ENCODE results near the gene MLKL.

The MLKL gene

DNA sequence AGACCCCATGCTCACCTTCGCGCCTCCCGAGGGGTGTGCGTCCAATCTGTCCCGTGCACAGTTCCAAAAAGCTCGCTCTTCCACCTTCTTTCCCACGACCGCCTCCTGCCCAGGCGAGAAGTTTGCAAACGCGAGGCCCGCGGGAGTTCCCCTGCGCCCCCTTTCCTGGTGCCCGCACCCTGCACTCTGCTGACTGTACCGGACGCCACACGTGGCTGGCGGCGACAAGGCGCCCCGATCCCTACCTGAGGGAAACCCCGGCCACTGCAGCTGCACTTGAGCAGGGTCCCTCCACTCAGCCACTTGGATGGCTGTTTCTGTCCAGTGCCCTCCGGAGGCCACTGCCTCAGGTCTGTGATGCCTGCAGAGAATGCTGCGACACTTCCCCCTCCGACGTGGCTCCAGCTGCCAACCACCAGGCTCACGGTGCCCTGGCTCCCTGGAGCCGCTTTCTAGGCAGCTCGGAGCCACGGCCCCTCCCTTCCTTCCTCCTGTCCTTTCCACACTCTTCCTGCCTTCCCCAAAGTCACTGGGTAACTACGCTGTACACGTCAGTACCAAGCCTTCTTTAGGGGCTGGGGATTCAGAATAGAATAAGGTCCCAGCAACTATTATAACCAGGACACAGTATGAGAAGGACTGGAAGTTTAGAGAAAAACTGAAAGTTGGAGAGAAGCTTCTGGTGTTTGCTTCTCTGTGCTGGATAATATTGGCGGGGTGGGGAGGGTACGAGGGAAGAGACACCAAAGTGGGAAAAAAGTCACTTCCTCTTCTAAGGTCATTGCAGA is at the start of gene MLKL:
Gene MLKL (minus strand): TSS at position 425 of the 788 bp plus-strand sequence. CDS start 5,105 bp downstream, outside the sequence.
- peak; percentile 59 for DNase-seq (ENCODE audit: low read depth)

DNA sequence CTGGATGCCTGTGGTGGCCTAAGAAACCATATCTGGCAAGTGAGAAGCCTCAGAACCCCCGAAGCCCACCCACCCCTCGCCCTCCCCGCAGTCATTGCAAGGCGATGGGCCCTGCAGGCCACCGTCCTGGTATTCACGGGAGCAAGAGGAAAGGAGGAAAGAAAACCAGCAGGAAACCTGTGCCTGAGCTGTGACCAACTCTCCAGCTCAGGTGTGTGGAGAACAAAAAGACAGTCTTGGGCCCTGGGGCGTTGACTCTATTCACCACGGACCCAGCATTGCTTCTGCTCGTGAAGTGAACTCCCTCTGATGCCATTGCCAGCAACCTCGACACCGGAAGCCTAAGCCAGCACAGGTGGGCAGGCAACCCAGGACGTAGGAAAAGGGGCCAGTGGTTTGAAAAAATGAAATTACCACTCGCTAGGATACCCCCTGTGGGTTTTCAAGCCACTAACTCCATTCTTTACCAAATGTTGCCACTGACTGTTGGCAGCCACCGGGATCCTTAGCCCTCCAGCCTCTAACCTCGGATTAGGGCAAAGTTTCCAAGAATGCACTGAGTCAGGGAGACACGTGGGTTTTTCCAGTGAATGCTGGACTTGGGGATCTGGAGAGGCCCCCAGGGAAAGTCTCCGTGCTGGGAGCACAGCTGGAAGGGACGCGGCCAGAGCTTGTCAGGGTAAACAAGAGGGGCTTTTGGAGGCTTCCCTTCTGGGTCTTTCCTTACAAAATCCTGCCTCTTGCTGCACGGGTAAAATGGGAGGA is 48.8 kb upstream of the MLKL start:
- DNase-seq (ENCODE audit: low read depth) = no peak

DNA sequence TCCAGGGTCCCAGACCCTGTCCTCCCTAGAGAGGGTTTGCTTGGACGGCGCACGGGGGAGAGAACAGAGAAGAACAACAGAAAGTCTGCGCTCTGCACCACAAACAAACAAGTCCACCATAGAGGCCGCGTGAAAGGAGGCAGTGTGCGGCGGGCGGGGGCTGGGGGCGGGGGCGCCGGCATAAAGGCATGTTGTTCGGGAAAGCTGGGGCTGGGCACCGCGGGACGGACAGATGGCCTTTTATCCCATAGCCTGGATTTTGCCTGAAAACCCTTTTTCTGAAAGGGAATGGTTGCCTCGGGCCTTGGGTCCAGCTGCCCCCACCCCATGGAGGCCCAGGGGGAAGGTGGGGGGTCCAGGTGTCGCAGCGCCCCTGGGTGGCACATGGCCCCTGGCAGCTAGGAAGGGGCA is 48.0 kb upstream of the MLKL start:
- no peak for DNase-seq (ENCODE audit: low read depth)

DNA sequence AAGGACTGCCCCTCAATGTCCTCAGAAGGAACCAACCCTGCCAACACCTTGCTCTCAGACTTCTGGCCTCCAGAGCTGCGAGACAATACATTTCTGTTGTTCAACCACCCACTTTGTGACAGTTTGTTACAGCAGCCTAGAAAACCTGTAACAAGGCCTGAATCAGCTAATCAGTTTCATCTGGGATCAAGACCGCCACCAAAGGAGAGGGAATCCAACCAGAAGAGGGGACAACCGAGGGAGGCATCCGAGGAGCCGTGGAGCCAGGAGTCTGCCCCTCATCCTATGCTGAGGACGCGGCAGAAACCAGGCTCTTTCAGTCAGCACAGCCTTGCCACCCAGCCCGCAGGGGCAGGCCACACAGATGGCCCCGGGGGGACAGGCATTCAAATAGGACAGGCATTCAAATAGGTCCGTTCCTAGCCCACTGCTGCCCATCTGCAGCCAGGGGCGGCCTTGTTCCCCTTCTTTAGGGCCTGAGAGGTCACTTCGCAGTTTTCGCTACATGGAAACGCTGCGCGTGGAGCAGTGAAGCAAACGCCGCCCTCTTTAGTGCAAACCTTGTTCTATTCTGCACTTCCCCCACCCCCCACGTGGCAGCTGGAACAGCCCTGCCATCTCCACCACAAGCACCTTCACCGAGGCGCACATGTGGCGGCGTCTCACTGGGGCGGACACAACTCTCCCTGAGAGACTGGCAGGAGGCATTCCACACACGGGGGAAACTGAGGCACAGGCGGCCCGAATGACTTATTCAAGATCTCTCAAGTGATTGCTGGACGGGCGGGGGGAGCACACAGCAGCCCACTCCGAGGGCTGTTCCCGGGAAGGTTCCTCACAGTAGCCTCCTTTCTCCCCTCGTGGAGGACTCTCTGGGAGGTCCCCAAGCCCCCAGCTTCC is 47.3 kb upstream of the MLKL start:
- no peak for DNase-seq (ENCODE audit: low read depth)

DNA sequence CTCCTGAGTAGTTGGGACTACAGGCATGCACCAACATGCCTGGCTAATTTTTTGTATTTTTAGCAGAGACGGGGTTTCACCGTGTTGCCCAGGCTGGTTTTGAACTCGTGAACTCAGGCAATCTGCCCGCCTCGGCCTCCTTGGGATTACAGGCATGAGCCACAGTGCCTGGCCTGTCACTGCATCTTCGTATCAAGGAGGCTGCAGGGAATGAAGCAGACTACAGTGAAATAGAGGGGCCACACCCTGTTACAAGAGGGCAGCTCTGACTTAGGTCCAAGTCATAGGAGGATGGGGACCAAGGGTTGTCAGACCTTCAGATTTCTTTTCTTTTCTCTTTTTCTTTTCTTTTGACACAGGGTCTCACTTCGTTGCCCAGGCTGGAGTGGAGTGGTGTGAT is 45.3 kb upstream of the MLKL start:
- DNase-seq (ENCODE audit: low read depth) = no peak

DNA sequence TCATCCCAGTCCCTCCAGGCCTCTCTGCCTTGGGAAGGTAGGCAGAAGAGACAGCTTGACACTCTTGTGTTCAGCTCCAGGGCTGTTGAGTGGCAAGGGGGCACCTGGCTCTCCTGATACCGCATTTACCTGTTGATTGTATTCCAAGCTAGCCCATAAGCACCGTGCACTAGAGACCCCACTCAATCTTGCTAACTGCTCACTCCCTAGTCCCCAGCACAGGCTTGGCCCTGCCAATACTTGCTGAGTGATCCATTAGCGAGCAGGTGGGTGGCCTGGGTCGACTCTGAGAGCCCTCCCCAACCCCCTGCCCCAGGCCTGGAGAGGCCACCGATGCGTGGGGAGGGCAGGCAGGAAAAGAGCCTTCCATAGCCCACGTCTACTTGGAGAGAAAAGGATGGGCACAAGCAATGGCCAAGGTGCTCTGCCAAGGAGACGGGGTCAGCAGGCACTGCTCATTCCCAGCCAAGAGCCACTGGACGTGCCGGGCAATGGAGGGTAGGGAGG is 44.5 kb upstream of the MLKL start:
- DNase-seq (ENCODE audit: low read depth) = no peak

DNA sequence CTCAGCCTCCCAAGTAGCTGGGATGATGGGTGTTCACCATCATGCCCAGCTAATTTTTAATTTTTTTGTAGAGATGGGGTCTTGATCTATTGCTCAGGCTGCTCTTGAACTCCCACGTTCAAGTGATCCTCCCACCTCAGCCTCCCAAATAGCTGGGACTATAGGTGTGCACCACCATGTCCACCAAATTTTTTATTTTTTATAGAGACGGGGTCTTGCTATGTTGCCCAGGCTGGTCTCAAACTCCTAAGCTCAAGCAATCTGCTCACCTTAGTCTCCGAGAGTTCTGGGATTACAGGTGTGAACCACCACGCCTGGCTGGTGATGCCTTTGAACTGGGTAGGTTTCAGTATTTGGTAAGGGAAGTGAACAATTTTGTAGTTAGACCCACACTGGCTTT is 43.9 kb upstream of the MLKL start:
- no peak for DNase-seq (ENCODE audit: low read depth)

DNA sequence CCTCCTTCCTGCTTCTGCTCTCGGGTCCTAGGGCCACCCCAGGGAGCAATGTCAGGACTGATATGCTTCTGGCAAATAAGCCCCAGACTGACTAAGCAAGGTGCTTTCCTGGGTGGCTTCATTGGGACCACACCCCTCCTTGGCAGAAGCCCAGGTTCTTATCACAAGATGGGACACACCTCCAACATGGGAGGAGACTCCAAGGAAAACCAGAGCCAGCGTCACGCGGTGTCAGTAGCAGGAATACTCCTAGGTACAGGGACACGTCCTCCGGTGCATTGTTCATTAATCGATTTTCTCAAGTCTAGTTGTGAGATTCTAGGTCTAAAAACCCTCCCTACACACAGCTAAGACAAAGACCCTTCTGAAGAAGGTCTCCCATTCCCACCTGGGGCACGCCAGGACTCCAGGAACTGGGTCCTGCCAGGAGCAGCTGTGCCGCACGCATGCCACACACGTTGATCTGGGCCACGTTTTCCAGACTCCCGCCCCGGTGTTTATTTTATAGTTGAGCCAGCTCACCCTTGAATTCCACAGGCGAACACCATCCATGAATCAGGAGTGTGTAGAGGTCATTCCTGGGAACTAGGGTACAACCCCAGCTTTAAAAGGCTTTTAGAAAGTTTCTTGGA is 43.1 kb upstream of the MLKL start:
- no peak for DNase-seq (ENCODE audit: low read depth)

DNA sequence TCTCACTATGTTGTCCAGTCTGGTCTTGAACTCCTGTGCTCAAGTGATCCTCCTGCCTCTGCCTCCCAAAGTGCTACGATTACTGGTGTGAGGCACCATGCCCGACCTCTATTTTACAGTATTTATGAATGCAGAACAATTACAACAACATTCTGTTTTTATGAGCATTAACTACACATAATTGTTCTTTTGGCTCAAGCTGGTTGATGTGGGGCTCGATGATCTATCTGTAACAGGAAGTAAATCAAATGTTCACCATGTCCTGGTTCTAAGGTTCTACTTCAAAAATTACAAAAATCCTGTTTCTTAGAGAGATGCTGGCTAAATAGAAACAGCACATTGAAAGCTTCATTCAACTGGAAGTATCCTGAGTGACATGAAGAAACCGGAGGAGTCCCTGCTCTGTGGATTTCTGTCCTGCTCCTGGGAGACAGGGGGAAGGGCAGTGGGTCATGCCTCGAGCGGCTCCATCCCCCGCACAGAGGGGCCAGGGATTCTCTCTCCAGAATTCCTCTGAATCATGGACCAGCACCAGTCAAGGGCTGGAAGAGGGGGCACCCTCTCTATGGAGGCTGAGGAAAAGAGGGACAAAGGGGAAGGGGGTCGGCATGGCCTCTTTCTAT is 42.5 kb upstream of the MLKL start:
- DNase-seq (ENCODE audit: low read depth) = no peak

DNA sequence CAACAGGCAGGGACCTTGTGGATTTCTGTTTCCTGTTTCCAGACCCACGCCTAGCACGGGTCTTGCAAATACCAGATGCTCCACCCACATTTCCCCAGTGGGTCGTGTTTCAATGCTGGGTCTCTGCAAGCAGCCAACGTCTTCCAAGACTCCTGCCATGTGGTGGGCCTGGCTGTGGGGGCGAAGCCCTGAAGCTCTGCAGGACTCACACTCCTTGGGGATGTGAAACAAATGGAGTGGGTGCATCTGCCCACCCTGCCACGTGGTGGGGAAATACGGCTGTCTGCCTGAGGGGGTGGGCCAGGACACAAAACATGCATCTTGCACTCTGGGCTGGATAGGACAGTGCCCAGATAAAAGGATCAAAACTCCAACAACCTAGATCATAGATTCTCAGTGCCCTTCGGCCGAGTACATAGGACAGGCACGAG is 41.4 kb upstream of the MLKL start:
- no peak for DNase-seq (ENCODE audit: low read depth)

DNA sequence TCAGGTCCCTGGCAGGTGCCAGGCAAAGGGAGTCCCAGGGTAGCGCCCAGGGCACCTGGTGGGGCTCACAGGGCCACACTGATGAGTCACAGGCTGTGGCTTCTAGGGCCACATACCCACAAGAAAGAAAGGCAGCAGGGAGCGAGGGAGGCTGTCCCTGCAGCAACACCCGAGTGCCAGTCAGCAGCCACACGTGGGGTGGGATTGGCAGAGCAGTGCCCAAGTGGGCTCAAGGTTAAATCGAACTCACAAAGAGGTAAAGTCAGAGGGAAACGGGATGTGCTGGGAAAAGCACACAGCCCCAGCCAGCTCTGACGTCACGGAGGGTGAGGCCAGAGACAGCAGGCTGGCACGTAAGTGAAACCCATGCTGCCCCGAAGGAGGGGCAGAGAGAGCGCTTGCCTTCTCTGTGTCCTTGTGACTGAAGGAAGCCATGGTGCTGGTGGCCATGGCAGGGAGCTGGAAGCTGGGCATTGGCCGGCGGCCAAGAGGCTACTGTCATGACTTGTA is 40.2 kb upstream of the MLKL start:
- peak; percentile 40 for DNase-seq (ENCODE audit: low read depth)

DNA sequence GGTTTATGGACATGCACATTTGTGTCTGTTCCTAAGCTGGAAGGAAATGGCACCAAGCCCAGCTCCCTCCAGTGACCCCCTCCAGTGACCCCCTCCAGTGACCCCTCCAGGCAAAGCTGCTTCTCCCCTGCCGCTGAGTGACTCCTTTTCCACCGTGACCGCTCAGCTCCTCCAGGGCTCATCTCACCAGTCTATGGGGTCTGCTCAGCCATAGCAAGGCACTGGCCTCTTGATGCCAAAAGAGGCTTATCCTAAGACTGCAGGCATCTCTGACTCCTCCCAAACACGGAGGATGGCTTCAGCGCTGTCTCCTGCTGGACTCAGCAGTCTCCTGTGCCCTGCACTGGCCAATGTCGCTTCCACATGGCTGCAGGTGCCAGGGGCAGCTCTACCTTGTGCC is 38.6 kb upstream of the MLKL start:
- no peak for DNase-seq (ENCODE audit: low read depth)

DNA sequence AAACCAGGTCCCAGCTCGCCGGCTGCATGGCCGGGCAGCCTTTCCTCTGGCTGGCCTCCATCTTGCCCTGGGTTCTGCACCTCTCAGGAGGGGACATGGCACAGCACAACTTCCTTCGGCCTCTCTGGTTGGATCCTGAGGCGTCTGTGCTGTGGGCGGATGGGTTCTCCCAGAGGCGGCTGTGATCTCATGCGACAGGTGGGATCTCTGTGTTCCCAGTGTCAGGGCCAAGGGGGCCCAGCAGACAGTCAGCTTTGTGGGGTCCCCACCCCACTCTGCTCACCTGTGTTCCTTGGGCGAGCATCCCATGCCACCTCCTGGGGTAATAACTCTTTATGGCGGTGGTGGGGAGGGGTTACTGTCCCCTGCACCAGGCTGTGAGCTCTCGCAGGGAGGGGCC is 38.2 kb upstream of the MLKL start:
- no peak for DNase-seq (ENCODE audit: low read depth)

DNA sequence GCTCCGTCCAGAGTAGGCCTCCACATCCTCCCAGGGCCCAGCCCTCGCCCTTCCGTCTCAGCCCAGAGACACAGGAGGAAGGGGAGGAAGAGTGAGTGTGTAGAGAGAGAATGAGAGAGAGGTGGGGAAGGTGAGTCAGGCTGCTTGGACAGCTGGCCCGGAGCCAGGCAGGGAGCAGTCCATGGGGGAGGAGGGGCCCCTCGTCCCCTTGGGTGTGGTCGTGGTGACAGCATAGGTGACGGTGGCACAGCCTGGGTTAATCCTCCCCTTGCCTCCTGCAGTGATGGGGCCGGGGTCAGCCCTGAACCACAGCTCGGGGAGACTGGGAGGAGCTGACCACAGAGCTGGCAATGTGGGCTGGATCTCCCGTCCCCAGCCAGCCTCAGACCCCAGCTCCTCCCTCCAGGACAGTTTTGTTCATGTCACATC is 37.5 kb upstream of the MLKL start:
- DNase-seq (ENCODE audit: low read depth) = no peak

DNA sequence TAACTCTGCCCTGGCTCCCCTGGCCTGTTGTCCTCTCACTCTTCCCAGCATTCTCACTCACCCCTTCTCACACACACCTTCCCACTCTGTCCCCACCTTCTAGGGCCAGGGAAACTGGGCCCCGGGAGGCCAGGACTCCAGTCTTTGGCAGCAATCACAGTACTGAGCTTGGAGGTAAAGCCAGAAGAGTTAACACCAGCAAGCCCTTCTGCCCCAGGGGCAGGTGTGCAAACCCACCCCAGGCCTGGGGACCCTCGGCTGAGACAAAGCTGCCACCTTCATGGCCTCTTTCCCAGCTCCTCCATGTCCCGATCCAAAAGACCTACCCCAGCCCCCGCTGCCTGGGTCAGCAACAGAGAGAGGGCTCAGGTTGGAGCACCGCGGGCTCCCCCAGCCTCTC is 36.9 kb upstream of the MLKL start:
- no peak for DNase-seq (ENCODE audit: low read depth)

DNA sequence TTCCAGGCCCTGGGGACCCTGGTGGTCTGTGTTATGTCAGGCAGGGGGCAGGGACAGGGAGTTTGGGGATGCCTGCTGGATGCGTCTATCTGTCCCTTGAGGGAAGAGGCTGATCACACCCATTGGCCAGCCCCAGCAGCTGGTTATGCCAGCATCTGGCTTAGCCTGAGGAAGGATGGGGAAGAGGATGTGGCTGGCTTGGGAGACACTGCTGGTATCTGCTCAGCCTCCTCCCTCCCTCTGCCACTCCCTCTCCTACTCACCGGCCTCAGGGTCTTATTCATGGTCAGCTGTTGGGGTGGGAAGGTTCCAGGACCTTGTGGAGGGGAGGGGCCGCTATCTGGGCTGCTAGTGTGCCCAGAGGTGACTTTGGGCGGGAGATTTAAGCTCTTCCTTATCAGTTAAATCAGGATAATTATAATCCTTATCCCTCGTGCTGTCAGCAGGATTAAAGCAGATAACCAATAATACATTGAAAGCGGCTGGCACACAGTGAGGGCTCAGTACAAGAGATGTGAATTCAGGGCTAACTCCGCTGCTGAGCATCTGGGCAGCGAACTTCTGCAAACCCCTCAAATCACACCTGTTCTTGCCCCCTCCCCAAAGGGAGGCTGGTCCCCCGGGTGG is 36.0 kb upstream of the MLKL start:
- DNase-seq (ENCODE audit: low read depth) = no peak

DNA sequence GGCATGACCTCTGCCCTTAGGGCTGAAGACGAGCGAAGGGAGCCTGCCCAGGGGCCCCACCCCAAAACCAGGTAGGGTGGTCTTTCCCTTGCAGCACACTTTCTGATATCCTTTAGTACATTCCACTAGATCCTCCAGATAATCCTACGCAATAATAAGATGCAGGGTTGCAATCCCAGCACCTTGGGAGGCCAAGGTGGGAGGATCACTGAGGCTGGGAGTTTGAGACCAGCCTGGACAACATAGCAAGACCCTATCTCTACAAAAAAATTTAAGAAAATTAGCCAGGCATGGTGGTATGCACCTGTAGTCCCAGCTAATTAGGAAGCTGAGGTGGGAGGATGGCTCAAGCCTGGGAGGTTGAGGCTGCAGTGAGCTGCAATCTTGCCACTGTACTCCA is 34.9 kb upstream of the MLKL start:
- no peak for DNase-seq (ENCODE audit: low read depth)

DNA sequence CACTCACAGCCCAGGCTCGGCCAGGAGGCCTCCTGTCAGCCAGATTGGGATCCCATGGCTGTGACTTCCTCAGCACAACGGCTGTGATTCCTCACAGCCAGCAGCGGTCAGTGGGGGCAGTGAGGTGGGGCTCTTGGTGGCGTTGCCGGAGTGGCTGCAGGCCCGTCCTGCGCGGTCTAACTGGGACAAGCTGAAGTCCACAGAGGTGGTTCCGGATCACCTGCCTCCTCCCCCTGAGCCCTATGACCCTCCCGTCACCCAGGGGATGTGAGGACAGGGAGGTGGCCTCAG is 34.4 kb upstream of the MLKL start:
- no peak for DNase-seq (ENCODE audit: low read depth)

DNA sequence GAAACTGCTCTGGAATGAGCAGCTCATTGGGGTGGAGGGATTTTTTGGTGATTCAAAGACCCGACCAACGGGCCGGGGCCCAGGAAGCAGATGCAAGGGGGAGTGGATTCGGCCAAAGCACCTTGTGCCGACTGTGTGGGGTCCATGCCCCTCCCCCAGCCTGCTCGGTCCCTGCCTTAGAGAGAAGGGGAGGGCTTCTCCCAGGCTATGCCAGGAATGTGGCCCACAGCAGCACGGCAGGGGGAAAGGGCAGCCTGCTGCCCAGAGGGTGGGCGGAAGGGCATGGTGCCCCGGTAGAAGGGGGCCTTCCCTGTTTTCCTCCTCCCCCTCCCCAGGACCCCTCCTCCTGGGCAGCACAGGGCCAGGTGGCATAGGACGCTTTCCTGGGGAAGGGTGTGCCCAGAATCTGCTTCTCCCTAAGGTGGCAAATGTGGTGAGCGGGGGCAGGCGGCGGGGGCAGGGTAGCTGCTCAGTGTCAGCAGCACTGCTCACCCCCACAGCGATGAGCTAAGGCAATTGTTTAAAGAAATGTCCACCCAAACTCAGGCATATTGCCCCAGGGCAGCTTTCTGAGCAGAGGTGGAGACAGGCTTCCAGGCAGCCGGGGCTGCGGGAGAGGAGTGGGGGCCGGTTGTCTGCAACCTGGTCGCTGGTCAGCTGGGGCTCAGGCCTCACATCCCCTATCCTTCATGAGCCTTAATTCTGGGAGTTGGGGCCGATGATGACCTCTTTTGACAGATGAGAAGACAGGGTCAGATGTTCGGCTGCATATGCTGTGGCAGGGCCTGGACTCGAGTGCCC is 33.9 kb upstream of the MLKL start:
- DNase-seq (ENCODE audit: low read depth) = no peak
